Measurements from ENCODE around the gene ALKBH3.

DNA sequence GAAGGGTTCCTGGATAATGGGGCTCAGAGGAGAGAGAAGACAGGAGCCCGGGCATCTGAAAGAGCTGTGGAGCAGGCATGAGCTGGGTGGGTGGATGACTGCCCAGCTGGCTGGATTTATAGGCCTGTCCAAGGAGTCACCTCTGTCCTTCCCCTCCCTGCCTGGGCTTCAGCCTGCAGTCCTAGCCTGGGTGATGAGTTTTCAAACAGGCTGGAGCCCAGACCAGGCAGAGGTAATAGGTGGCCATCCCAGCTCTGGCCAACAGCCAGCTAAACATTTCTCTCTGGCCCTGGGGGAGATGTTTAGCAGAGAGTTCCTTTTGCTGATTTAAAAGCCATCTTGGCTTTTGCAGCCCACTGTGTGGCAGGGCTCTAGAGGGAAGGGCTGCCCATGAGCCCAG, 67.2 kb downstream of the ALKBH3 start:
- no peak for TF ChIP-seq SUZ12 (IDR thresholded peaks at IDR 0.05; ENCODE audit: extremely low read depth, insufficient read depth, insufficient read length)
- TF ChIP-seq ZNF274 (IDR thresholded peaks at IDR 0.05; ENCODE audit: low read depth, low read length), result no peak

Measured in NT2/D1 (cell line).